ENCODE results near the gene EDARADD. TPM values are rescaled to one million over a fixed set of nuclear protein-coding genes. Genes with fewer than 3 reads are reported as not detected.
A peak's percentile ranks its signal among the peaks of the same experiment; 100 is the strongest.

Gene EDARADD
- total RNA-seq, 4 donors from 2014 or later: 0.42 to 1.2 (median 0.82) TPM

DNA sequence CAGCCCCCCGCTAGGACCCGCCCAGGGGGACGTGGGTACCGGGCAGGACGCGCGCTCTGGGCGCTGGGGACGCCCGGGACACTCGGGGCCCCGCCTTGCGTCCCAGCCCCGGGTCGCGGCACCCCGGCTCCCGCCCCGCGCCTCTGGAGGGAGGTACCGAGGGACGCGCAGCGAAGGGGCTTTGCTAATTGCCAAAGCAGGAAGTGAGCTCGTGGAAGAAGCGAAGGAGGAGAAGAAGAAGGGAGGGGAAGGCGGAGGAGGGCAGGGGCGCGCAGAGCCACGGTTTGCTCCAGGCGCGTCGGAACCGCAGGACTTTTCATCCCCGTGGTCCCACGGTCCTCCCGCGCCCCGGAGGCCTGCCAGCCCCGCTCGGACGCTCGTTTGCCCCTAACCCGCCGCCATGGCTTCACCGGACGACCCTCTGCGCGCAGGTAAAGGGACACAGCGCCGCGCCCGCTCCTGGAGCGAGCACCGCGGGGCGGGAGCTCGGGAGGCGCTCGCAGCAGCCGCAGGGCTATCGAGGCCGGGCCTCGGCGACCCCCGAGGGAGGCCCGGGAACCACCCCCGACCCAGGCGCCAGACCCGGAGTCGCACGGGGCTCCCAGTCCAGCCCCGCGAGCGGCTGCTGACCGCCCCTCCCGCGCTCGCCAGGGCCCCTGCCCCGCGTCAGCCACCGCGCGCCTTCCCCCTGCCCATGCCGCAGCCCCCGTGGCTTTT lies 1.3 kb downstream of the EDARADD start:
- no peak for TF ChIP-seq POLR2A (IDR thresholded peaks at IDR 0.05)
- no peak for TF ChIP-seq EP300 (IDR thresholded peaks at IDR 0.05)
- TF ChIP-seq, protein P1, sequence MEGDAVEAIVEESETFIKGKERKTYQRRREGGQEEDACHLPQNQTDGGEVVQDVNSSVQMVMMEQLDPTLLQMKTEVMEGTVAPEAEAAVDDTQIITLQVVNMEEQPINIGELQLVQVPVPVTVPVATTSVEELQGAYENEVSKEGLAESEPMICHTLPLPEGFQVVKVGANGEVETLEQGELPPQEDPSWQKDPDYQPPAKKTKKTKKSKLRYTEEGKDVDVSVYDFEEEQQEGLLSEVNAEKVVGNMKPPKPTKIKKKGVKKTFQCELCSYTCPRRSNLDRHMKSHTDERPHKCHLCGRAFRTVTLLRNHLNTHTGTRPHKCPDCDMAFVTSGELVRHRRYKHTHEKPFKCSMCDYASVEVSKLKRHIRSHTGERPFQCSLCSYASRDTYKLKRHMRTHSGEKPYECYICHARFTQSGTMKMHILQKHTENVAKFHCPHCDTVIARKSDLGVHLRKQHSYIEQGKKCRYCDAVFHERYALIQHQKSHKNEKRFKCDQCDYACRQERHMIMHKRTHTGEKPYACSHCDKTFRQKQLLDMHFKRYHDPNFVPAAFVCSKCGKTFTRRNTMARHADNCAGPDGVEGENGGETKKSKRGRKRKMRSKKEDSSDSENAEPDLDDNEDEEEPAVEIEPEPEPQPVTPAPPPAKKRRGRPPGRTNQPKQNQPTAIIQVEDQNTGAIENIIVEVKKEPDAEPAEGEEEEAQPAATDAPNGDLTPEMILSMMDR (IDR thresholded peaks at IDR 0.05): no peak
- Histone ChIP-seq H3K4me3 (peak overlapping the region; percentile 38 to 68 (median 52)), H3K27me3 (peaks cover 0 to 37% of the 10 kb centered on the region in 2 donors), H3K27ac (peak overlapping the region in 1 of 4 donors; percentile 1), H3K36me3 (no peaks in the 10 kb centered on the region), H3K4me1 (peaks cover 0 to 21% (median 6%) of the 10 kb centered on the region in 4 donors), H3K9me3 (no peaks in the 10 kb centered on the region)
- 0 to 2% methylated on average over 35 to 70 of the region's 86 CpGs for WGBS, 2 donors
- no peak for DNase-seq (ENCODE audit: low spot score in 2 of 2)

DNA sequence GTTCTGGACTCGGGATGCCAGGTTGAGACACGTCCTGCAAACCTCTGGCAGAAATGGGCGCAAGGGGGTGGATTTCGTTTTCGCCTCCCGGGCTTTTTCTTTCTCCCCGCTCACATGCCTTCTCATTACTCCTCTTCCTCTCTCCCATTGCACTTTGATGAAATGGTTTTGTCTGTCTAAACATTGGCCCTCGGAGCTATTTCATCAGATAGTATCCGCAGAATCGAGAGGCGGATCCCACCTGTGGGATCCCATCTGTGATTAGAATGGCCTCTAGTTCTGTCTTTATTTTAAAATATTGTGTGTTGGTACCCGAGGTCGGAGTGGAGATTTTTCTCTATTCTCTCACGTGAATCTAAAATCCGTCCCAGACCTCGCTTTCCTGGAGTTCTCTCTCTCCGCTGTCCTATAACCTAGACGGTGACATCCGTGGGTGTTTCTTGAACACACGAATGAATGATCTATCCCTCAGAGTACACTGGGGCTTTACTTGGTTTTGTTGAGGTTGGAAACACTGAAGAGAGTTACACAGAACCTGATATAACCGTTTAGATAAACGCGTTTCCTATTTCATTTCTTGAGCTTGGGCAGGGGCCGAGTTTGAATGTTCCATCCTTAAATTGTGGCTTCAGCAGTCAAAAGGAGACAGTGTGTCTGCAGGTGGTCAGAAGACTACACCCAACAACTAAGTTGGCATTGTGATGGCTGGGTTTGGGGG lies 2.0 kb downstream of the EDARADD start:
- DNase-seq (ENCODE audit: low spot score in 2 of 2): no peak
- Histone ChIP-seq H3K4me3 (peak overlapping the region; percentile 38 to 68 (median 52)), H3K27ac (no peak overlapping the region), H3K27me3 (peaks cover 0 to 37% of the 10 kb centered on the region in 2 donors), H3K4me1 (peaks cover 0 to 21% (median 6%) of the 10 kb centered on the region in 4 donors), H3K36me3 (no peaks in the 10 kb centered on the region), H3K9me3 (no peaks in the 10 kb centered on the region)
- WGBS, 2 donors: 24 to 25% methylated on average over 24 of the region's 24 CpGs
- TF ChIP-seq POLR2A (IDR thresholded peaks at IDR 0.05) (no peak), EP300 (IDR thresholded peaks at IDR 0.05) (no peak)
- TF ChIP-seq, protein P1 (IDR thresholded peaks at IDR 0.05): no peak

DNA sequence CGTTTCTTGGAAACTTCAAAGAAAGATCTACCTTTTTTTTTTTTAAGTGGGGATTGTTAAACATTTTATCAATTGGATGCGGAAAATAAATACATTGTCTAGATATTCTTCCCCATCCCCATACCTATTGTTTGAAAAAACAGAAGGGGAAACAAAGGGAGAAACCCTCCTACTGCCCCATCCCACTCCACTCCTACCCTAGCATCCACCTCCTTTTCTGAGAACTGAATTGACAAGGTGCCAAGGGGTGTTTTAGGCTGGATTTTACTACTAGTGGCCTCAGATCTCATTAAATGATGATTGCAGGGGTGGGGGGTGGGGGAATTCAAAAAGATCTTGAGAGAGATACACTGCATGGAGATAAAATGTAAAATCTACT lies 2.6 kb downstream of the EDARADD start:
- Histone ChIP-seq H3K27me3 (peaks cover 0 to 37% of the 10 kb centered on the region in 2 donors), H3K9me3 (no peaks in the 10 kb centered on the region), H3K27ac (no peak overlapping the region), H3K36me3 (no peaks in the 10 kb centered on the region), H3K4me1 (peaks cover 0 to 21% (median 6%) of the 10 kb centered on the region in 4 donors), H3K4me3 (no peak overlapping the region)
- 91 to 93% methylated on average over 2 of the region's 2 CpGs for WGBS, 2 donors
- DNase-seq (ENCODE audit: low spot score in 2 of 2): no peak
- TF ChIP-seq EP300 (IDR thresholded peaks at IDR 0.05): no peak
- TF ChIP-seq, protein P1 (IDR thresholded peaks at IDR 0.05): no peak
- TF ChIP-seq POLR2A (IDR thresholded peaks at IDR 0.05): no peak

DNA sequence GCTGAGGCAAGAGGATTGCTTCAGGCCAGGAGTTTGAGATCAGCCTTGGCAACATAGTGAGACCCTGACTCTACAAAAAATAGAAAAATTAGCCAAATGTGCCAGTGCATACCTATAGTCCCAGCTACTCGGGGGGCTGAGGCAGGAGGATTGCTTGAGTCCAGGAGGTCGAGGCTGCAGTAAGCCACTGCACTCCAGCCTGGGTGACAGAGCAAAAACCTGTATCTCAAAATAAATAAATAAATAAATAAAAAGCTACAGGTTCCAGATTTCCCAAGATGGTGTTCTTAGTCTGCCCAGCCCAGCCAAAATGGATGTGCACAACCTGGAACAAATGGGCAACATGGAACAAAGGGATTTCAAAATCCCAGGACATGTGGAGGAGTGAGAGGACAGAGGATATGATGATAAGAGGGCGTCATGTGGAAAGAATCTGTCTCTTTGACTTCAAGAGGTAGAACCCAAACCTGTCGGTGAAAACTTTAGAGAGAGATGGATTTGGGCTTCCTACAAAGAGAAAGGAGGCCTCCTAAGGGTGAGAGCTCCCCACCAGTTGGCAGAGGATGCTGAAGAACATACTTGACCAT lies 3.2 kb downstream of the EDARADD start:
- no peak overlapping the region for H3K4me3 ChIP-seq
- H3K36me3 ChIP-seq: no peaks in the 10 kb centered on the region
- H3K27me3 ChIP-seq: peaks cover 0 to 37% of the 10 kb centered on the region in 2 donors
- DNase-seq (ENCODE audit: low spot score in 2 of 2): no peak
- TF ChIP-seq POLR2A (IDR thresholded peaks at IDR 0.05) (no peak), EP300 (IDR thresholded peaks at IDR 0.05) (no peak)
- TF ChIP-seq, protein P1 (IDR thresholded peaks at IDR 0.05): no peak
- H3K4me1 ChIP-seq: peaks cover 0 to 21% (median 6%) of the 10 kb centered on the region in 4 donors
- no peak overlapping the region for H3K27ac ChIP-seq
- 91 to 94% methylated on average over 4 of the region's 4 CpGs for WGBS, 2 donors
- H3K9me3 ChIP-seq: no peaks in the 10 kb centered on the region
